HS-27A (cell line): ENCODE data around the gene TLCD5.

ENCODE experiments used
- DNase-seq: peaks from one replicate; pipeline ENCODE4 v3.0.0-alpha.2; 2012; ENCODE audit warnings: low read depth, missing footprints

The TLCD5 gene

GRCh38 chr11:120308081-120308480, 17.0 kb upstream of the TLCD5 start:
- no peak for DNase-seq

GRCh38 chr11:120310870-120311269, 14.2 kb upstream of the TLCD5 start:
- no peak for DNase-seq

- DNase-seq = no peak
Measured at GRCh38 chr11:120314861-120315260, 10.2 kb upstream of the TLCD5 start.

GRCh38 chr11:120316880-120317688, 8.0 kb upstream of the TLCD5 start:
- DNase-seq = no peak

- DNase-seq = no peak
Measured at GRCh38 chr11:120317689-120318480, 7.2 kb upstream of the TLCD5 start.

- DNase-seq = no peak
Measured at GRCh38 chr11:120318906-120319305, 6.2 kb upstream of the TLCD5 start.

- DNase-seq = no peak
Measured at GRCh38 chr11:120326228-120326627, 1.1 kb downstream of the TLCD5 start.

- no peak for DNase-seq
Measured at GRCh38 chr11:120326845-120327281, 1.8 kb downstream of the TLCD5 start.

- DNase-seq = no peak
Measured at GRCh38 chr11:120327311-120327710, 2.2 kb downstream of the TLCD5 start.

- no peak for DNase-seq
Measured at GRCh38 chr11:120329556-120329955, 4.5 kb downstream of the TLCD5 start.

GRCh38 chr11:120330045-120330444, 4.9 kb downstream of the TLCD5 start:
- DNase-seq = no peak

- no peak for DNase-seq
Measured at GRCh38 chr11:120331301-120331996, 6.3 kb downstream of the TLCD5 start.

- DNase-seq = no peak
Measured at GRCh38 chr11:120332822-120333716, 8.0 kb downstream of the TLCD5 start.

GRCh38 chr11:120333801-120334200, 8.7 kb downstream of the TLCD5 start:
- DNase-seq = no peak

GRCh38 chr11:120334332-120334731, 9.2 kb downstream of the TLCD5 start:
- no peak for DNase-seq

GRCh38 chr11:120334894-120335462, 9.9 kb downstream of the TLCD5 start:
- no peak for DNase-seq

GRCh38 chr11:120335556-120335907, 10.4 kb downstream of the TLCD5 start:
- no peak for DNase-seq

GRCh38 chr11:120335908-120336640, 11.0 kb downstream of the TLCD5 start, which contains the start of gene ARHGEF12:
ARHGEF12 (plus strand) TSS chr11:120336413; CDS start chr11:120337244, 831 bp downstream.
- DNase-seq = no peak

- no peak for DNase-seq
Measured at GRCh38 chr11:120336641-120337354, 11.7 kb downstream of the TLCD5 start.
